GM19240 (cell line): ENCODE data around the gene IFIT1.
"Not testable (repeated sequence)": the region's sequence is repeated elsewhere in the genome, so short reads cannot be mapped to it uniquely, and the experiment has no call there.

Experiments
- DNase-seq: peaks from one replicate; pipeline ENCODE4 v3.0.0; 2011; ENCODE audit warnings: low spot score; ENCODE audit not compliant: insufficient read length

The IFIT1 gene

DNA sequence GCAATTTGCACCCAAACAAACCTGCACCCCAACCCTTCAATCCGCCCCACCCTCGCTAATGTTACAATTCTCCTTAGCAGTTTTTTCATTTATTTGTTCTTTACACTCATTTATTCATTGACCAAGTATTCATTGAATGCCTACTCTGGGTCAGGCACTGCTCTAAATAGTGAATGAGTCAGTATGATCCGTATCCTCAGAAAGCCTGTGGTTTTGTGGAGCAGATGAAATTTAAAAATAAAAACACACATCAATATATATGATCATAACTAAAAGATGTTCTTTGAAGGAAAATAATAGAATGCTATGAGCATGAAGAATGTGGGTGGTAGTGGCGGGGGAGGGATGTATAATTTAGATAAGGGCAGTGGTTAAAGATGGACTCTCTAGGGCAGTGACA, 35.2 kb downstream of the IFIT1 start:
- DNase-seq, result no peak

DNA sequence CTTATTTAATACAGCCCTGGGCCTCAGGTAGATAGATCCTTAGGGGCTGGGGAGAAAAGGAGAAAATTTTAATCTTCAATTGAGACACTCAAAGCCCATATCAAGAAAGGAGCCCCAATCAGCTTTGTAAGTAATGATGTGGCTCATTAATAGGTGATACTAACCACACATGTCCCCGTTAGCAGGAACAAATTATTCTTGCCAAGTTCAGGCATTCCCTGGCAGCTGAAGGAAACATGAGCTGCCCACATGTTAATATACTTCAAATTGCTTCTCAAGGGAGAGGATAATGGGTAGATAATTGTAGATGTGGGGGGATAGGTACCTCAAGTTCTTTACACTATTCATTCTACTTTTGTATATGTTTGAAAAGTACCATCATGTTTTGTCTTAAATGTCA, 36.5 kb downstream of the IFIT1 start:
- no peak for DNase-seq

DNA sequence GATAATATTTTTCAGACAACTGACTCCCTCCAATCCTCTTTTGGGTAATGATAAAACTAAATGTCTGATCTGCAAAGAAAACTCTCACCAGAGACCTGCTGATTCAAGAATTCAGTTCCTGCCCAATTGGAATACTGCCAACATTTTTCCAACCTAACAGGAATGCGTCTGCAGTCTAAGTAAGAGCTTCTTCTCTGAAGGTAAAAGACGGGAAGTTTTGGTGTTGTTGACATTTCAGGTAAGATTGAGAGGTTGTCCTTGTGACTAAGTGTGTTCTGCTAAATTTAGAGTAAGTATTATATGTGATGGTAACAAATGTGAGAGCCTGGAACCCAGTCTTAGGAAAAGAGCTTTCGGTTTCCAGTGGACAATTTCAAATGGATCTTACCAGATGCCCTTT, 39.6 kb downstream of the IFIT1 start:
- no peak for DNase-seq

DNA sequence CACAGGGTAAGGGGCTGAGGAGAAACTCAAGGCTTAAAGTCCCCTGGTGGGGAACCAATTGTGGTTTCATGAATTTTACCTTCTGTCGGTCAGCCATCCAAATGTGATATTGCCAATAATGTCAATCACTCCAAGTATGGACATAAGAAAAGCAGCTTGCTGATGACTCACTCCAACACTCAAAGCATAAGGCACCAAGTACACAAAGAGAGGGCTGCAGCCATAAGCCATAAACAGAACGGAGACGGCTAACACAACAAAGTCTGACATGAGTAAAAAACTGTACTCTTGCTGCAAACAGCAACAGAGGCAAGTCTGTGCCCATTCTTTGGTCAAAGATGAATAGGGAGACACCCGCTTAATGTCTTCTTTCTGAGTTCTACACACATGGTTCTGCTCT, 46.1 kb downstream of the IFIT1 start:
- no peak for DNase-seq

DNA sequence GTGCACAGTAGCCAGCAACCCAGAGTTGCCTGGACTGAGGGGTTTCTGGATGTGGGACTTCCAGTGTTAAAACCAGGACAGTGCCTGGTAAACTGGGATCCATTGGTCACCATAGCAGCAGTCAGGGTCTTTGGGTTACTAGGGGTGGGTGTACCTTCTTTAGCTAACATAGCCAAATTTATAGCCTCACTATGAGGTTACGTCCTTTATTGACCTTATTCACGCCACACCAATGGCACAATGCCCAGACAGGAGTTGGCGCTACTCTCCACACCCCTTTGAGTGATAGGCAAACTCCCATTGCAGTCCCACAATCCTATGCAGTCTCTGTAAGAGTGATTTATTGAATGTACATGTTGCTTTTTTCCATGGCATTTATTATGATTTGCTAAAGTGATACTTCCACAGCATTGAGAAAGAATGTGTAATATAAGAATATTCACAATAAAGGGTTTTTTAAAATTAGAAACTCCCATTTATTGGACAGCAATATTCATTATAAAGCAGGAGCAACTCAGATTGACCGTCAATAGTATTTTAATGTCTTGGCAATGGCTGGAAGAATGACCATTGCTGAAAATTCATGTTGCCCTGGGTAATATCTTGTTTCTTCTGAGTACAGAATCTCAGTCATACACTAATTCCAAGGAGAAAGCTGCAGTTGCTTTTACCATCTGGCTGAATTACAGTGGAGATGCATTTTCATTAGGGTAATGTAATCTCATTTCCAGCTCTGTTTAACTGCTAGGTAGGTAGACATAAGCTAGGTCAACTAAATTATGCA, 48.0 kb downstream of the IFIT1 start:
- DNase-seq, result no peak

DNA sequence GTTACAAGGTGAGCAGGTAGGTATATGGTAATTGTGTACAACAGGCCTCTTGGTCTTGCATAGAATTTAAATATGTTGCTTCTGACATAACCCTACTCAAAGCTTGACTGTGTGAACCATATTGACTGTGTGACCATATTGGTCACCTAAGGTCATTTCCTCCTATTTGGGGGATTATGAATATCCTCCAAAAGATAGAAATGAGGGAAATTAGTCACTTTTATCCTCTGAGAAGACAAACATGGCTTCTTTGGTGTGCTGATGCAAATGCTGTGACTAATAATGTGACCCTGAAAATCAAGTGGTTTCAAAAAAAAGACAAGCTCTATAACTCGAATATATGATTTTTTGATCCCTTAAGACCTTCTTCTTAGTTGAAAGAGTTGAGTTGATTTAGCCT, 49.9 kb downstream of the IFIT1 start:
- no peak for DNase-seq

DNA sequence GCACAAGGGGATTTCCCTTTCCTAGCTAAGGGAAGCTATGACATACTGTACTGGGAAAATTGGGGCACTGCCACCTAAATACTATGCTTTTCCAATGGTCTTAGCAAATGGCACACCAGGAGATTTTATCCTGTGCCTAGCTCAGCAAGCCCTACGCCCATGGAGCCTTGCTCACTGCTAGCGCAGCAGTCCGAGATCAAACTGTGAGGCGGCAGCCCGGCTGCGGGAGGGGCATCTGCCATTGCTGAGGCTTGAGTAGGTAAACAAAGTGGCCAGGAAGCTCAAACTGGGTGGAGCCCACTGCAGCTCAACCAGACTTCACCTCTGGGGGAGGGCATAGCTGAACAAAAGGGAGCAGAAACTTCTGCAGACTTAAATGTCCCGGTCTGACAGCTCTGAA, 52.4 kb downstream of the IFIT1 start:
- DNase-seq, result not testable (repeated sequence)

DNA sequence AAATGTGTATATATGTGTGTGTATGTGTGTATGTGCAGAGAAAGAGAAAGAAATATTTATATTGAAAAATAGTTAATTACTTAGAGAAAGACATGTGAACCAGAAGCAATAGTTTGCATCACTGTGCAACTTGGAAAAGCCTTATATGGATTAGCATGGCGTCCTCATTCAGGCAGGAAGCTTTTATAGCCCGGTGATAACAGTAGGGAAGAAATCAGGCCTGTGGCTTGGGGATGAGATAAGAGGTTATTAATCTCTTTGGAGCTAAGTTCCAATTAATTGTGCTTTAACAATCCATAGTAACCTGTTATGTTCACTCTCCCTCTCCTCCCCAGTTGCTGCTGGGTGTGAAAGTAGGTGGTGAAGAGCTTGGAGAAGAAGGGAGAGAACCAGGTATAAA, 58.5 kb downstream of the IFIT1 start:
- DNase-seq, result no peak

DNA sequence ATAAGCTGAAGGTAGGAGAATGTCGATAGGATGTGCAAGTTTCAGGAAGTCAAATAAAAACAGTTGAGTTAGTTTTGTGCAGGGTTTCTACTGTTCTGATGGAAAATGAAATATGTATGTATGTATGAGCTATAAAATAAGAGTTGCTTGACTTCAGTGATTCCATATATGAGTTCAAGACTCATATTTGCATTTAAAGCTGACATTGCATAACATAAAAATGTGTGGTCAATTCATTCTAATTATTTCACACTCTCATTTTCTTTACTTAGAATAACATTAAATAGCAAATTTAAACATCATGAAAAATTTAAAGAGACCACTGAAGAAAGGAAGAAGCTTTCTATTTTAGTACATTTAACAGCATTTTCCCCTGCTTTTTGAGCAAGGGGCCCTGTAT, 59.8 kb downstream of the IFIT1 start:
- DNase-seq, result no peak

DNA sequence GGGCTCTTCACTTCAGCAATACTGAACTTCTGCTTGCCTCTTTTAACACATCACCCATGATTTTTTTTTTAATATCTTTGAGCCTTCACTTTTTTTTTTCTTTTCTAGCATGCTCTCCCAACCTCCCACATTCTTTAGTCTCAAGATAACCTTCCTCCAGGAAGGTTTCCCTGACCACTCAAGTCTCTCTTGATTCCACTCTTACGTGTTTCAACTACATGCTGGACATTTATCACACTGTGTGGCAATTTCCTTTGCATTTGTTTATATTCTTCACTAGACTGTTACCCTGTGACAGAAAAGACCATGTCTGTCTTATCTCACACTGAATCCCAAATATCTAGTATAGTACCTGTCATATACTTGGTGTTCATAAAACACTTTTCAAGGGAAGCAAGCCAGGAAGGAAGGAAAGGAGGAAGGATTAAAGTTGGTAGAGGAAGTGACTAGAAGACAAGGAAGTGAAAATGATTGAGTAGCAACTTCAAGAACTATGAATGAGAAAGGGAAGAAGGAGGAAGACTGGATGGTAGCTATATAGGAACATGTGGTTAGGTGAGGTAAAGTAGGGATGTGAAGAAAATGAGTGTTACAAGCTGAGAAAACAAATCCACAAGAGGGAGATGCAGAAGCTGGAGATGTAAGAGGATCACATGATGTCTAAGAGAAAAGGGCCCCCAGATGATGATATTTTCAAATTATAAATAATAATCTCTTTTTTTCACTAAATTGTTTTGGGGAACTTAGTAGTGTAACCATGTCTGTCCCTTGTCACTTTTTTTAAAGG, 62.3 kb downstream of the IFIT1 start:
- no peak for DNase-seq
